Neural cell (in vitro differentiated cells): ENCODE results near the gene OR1A2.
"Not testable (repeated sequence)": the region's sequence is repeated elsewhere in the genome, so short reads cannot be mapped to it uniquely, and the experiment has no call there.

Source experiments
- EP300 ChIP-seq: fragments of 450-650 bp; conservative IDR thresholded peaks from 2 replicates; pipeline ENCODE4 v1.6.1; 2014; ENCODE audit warnings: antibody characterized with exemption, mild to moderate bottlenecking, moderate library complexity; ENCODE audit not compliant: poor library complexity, severe bottlenecking
- EZH2 ChIP-seq: fragments of 200-600, 300-800 bp; shearing (Covaris generic), sonication (generic); IDR thresholded peaks from 2 replicates; pipeline ENCODE4 v1.6.1; 2014; ENCODE audit warnings: antibody characterized with exemption, low read length, borderline replicate concordance, mild to moderate bottlenecking; ENCODE audit not compliant: insufficient read depth, poor library complexity, severe bottlenecking
- POLR2AphosphoS5 ChIP-seq: IDR thresholded peaks from 2 replicates; pipeline ENCODE4 v1.6.1; 2012
- RAD21 ChIP-seq: fragments of 450-650 bp; conservative IDR thresholded peaks from 2 replicates; pipeline ENCODE4 v1.6.1; 2014; ENCODE audit warnings: antibody characterized with exemption, mild to moderate bottlenecking, moderate library complexity
- SMC3 ChIP-seq: fragments of 450-650 bp; conservative IDR thresholded peaks from 2 replicates; pipeline ENCODE4 v1.6.1; 2014; ENCODE audit warnings: antibody characterized with exemption, mild to moderate bottlenecking, moderate library complexity; ENCODE audit not compliant: poor library complexity
- TF ChIP-seq, protein P1 (sequence below): IDR thresholded peaks from 2 replicates; pipeline ENCODE4 v1.6.1; 2012; ENCODE audit warnings: borderline replicate concordance
- TF ChIP-seq, protein P2 (sequence below): fragments of 450-650 bp; IDR thresholded peaks from 2 replicates; pipeline ENCODE4 v1.5.1; 2014; ENCODE audit warnings: antibody characterized with exemption, mild to moderate bottlenecking, moderate library complexity; ENCODE audit not compliant: poor library complexity, severe bottlenecking

DNA sequence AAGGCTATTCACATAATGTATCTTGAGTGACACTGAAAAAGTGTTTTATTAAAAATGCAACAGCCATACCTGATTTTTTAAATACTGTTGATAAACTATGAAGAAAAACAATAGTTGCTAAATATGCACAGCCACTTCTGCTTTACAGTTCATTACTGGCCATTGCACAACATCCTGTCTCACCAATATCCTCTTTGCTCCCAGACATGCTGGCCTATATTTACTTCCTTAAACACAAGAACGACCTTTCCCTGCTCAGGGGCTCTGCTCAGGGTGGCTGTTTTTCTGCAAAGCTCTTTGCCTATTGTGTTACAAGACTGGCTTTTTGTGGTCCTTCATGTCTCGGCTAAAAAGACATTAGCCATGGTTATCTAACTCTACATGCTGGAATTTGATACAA is 41.4 kb downstream of the OR1A2 start:
- TF ChIP-seq, protein P1, sequence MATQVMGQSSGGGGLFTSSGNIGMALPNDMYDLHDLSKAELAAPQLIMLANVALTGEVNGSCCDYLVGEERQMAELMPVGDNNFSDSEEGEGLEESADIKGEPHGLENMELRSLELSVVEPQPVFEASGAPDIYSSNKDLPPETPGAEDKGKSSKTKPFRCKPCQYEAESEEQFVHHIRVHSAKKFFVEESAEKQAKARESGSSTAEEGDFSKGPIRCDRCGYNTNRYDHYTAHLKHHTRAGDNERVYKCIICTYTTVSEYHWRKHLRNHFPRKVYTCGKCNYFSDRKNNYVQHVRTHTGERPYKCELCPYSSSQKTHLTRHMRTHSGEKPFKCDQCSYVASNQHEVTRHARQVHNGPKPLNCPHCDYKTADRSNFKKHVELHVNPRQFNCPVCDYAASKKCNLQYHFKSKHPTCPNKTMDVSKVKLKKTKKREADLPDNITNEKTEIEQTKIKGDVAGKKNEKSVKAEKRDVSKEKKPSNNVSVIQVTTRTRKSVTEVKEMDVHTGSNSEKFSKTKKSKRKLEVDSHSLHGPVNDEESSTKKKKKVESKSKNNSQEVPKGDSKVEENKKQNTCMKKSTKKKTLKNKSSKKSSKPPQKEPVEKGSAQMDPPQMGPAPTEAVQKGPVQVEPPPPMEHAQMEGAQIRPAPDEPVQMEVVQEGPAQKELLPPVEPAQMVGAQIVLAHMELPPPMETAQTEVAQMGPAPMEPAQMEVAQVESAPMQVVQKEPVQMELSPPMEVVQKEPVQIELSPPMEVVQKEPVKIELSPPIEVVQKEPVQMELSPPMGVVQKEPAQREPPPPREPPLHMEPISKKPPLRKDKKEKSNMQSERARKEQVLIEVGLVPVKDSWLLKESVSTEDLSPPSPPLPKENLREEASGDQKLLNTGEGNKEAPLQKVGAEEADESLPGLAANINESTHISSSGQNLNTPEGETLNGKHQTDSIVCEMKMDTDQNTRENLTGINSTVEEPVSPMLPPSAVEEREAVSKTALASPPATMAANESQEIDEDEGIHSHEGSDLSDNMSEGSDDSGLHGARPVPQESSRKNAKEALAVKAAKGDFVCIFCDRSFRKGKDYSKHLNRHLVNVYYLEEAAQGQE: not testable (repeated sequence)
- TF ChIP-seq, protein P2, sequence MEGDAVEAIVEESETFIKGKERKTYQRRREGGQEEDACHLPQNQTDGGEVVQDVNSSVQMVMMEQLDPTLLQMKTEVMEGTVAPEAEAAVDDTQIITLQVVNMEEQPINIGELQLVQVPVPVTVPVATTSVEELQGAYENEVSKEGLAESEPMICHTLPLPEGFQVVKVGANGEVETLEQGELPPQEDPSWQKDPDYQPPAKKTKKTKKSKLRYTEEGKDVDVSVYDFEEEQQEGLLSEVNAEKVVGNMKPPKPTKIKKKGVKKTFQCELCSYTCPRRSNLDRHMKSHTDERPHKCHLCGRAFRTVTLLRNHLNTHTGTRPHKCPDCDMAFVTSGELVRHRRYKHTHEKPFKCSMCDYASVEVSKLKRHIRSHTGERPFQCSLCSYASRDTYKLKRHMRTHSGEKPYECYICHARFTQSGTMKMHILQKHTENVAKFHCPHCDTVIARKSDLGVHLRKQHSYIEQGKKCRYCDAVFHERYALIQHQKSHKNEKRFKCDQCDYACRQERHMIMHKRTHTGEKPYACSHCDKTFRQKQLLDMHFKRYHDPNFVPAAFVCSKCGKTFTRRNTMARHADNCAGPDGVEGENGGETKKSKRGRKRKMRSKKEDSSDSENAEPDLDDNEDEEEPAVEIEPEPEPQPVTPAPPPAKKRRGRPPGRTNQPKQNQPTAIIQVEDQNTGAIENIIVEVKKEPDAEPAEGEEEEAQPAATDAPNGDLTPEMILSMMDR: not testable (repeated sequence)
- TF ChIP-seq EZH2, EP300, SMC3, RAD21, POLR2AphosphoS5: not testable (repeated sequence)
